ENCODE results near the gene MYADM.
"Not testable (repeated sequence)": the region's sequence is repeated elsewhere in the genome, so short reads cannot be mapped to it uniquely, and the experiment has no call there.

MYADM gene

GRCh38 chr19:53868892-53869804, 1.5 kb downstream of the MYADM start:
- DNase-seq: peak; percentile 89

DNA sequence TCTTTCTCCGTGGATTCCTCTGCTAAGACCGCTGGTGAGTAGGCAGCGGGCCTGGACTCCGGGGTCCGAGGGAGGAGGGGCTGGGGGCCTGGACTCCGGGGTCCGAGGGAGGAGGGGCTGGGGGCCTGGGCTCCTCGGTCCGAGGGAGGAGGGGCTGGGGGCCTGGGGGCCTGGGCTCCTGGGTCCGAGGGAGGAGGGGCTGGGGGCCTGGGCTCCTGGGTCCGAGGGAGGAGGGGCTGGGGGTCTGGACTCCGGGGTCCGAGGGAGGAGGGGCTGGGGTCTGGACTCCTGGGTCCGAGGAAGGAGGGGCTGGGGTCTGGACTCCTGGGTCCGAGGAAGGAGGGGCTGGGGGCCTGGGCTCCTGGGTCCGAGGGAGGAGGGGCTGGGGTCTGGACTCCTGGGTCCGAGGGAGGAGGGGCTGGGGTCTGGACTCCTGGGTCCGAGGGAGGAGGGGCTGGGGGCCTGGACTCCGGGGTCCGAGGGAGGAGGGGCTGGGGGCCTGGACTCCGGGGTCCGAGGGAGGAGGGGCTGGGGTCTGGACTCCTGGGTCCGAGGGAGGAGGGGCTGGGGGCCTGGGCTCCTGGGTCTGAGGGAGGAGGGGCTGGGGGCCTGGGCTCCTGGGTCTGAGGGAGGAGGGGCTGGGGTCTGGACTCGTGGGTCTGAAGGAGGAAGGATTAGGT, 2.3 kb downstream of the MYADM start:
- DNase-seq: not testable (repeated sequence)

DNA sequence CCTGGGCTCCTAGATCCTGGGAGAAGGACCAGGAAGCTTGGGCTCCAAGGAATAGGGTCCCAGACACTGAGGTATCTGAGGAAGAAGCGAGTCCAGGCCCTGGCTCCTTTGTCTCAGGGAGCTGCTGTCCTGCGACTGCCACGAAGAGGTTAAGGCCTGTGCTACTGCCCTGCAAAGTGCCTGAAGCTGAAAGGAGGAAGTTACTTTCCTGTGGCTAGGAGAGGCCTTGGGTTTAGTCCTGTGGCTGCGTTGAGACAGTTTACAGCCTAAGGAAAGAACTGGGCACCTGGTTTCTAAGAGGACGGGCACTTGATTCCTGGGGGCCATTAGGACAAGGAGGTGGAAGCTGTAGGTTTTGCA, 2.8 kb downstream of the MYADM start:
- DNase-seq: no peak

DNA sequence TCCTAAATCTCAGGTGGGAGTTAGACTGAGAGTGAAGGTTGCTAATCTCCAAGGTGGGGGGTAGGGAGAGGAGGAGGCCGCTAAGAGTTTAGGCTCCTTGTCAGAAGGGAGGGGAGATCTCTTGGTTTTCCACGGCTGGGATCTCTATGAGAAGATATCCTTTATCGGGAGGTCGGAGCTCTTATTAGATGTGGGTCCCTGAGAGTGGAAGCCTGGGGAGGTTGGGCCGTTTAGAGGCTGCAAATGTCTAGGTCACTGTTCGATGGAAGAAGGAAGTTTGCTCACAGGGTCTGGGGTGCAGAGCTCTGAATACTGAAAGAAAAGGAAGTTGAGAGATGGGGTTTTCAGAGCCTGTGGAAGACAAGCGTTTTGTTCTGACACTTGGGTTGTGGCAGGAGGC, 3.8 kb downstream of the MYADM start:
- DNase-seq: no peak

GRCh38 chr19:53872762-53873161, 5.1 kb downstream of the MYADM start:
- no peak for DNase-seq

GRCh38 chr19:53873773-53874605, 6.3 kb downstream of the MYADM start:
- DNase-seq: no peak

DNA sequence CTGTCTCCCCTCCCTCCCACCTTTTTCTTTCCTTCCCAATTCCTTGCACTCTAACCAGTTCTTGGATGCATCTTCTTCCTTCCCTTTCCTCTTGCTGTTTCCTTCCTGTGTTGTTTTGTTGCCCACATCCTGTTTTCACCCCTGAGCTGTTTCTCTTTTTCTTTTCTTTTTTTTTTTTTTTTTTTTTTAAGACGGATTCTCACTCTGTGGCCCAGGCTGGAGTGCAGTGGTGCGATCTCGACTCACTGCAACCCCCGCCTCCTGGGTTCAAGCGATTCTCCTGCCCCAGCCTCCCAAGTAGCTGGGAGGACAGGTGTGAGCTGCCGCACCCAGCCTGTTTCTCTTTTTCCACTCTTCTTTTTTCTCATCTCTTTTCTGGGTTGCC, 6.9 kb downstream of the MYADM start:
- DNase-seq: no peak

- no peak for DNase-seq
Observed at GRCh38 chr19:53875602-53876325, 8.1 kb downstream of the MYADM start.

DNA sequence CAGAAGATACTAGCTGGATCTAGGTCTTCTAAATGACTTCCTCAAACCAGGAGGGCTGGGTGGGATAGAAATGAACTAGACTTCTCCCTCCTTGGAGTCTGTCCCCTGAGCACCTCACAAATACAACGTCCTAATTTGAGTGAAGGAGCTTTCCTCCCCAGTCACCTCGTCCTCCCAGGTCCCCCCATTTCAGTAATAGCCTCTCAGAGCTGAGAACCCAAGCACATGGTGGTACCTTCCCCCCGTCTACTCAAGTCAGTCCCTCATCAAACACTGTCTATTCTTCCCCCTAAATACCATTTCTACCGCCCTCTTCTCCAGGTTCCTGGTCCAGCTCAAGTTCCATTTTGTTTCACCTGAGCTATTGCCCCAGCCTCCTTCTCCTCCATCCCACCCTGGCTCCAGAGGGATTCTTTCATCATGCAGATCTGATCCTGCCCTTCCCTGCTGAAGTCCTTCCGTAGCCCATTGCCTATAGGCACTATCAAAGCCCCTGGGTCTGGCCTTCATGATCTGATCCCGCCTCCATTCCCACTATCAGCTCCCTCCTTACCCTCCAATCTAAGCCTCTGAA, 9.1 kb downstream of the MYADM start:
- DNase-seq: no peak

- DNase-seq: peak; percentile 55
Observed at GRCh38 chr19:53877361-53877766, 9.7 kb downstream of the MYADM start.

GRCh38 chr19:53878776-53879139, 11.1 kb downstream of the MYADM start:
- DNase-seq: no peak

DNA sequence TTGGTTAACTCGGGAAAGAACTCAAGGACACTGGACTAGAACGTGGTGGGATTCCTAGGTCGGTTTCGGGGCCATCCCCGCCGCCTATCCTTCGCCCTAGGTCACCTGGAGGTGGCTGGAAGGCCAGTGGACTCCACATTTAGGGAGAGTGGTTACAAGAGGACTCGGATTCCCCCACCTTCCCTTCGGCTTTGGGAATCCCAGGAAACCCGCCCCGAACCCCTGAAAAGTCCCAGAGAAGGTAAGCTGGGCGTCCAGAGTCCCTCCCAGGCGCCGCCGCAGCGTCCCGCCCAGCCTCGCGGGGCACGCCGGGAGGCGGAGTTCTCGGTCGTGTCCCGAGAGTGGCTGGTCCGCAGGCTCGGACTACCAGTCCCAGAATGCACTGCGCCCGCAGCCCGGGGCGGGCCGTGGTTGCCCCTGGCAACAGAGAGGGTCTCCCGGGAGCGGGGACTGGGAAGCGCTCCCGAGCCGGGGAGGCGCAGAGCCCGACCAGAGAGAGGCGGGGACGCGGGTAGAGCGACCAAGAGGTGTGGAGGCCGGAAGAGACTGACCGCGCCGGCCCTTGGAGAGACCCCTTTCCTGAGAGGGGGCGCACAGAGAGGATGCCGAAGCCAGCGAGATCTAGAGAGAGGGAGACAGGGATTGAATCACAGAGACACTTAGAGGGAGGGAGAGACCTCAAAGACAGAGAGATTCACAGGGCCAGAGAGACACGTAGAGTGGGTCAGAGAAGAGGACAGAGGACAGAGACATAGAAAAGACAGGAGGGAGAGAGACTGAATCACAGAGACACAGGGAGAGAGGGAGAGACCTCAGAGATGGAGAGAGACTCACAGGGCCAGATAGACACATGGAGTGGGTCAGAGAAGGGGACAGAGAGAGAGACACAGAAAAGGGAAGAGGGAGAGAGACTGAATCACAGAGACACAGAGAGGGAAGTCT, 11.7 kb downstream of the MYADM start:
- DNase-seq: peak; percentile 78

DNA sequence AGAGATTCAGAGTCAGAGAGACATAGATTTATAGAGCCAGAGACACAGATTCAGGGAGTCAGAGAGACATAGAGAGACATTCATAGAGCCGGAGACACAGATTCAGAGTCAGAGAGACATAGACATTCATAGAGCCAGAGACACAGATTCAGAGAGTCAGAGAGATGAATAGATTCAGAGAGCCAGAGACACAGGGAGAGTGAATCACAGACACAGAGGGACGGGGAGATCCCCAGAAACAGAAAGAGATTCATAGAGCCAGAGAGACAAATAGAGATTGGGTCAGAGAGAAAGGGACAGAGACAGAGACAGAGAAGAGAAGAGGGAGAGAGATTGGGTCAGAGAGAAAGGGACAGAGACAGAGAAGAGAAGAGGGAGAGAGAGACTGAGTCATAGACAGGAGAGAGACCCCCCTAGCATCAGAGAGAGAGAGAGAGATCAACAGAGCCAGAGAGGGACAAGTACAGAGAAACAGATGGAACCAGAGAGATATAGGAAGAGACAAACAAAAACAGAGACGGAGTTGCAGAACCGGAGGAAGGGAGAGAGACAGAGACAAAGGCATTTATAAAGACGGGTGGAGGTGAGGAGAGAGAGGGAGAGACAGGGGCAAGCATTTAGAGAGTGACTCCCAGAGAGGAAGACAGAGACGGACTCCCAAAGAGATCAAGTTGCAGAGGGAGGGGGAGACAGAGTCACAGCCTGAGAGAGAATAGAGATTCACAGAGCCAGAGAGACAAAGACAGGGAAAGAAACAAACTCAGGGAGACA, 13.2 kb downstream of the MYADM start:
- DNase-seq: no peak

DNA sequence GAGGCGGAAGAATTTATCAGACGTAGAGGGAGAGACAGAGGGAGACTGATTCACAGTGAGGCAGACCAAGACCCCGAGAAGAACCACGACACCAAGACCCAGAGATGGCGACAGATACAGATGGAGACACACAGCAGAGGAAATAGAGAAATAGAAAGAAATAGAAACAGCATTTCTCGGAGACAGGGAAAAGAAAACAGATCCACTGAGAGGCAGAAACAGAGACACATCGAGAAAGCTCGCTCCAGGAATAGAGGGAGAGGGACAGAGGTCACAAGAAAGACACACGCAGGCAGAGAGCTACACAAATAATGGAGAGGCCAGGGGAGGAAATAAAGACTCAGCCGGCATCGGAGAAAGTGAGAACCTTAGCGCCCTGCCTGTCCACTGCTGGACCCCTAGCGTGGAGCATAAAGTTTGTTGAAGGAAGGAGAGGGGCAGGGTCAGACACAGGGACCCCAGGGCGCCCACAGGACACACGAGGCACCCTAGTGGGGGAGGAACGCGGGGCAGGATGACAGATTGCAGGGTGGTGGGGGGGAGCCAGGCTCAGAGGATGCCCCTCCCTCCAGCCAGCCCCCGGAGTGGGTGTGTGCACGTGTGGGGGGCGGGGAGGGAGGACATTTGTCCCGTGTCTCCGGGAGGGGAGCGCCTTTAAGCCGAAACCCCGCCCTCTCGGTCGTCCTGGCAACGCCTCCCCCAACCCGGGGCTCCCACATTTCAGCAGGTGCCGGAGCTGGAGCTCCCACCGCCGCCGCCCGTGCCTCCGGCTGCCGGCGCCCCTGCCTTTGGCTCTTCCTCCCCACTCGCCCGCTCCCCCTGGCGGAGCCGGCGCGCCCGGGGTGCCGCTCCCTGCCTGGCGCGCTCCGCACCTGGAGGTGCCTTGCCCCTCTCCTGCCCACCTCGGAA, 14.1 kb downstream of the MYADM start, which contains the start of gene PRKCG:
Gene PRKCG, plus strand, starts transcription at position 716 of the 909 bp plus-strand sequence. CDS start 298 bp downstream, outside the sequence.
- peak; percentile 77 for DNase-seq

DNA sequence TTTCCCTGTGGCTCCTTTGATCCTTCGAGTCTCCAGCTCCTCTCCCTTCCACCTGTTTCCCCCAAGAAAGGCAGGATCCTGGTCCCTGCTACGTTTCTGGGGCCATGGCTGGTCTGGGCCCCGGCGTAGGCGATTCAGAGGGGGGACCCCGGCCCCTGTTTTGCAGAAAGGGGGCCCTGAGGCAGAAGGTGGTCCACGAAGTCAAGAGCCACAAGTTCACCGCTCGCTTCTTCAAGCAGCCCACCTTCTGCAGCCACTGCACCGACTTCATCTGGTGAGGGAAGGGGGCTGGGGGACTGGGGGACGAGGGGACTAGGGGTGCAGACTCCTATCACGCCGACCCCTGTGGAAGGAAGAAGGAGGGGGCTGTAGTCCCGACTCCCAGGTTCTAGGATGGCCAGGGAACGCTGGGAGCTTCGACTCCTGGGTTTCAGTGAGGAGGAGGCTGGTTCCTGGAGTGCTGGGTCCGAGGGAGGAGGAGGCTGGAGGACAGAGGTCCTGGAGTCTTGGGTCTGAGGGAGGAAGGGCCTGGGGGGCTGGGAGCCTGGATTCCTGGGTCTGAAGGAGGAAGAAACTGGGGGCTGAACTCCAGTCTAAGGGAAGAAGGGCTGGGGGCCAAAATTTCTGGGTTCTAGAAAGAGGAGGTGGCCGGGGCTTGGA, 14.8 kb downstream of the MYADM start:
- DNase-seq: no peak

GRCh38 chr19:53883231-53883661, 15.6 kb downstream of the MYADM start:
- DNase-seq: no peak

GRCh38 chr19:53883741-53884140, 16.1 kb downstream of the MYADM start:
- no peak for DNase-seq

- DNase-seq: no peak
Observed at GRCh38 chr19:53884256-53884655, 16.6 kb downstream of the MYADM start.

GRCh38 chr19:53885036-53885435, 17.4 kb downstream of the MYADM start:
- DNase-seq: no peak
